Activated naive CD8-positive, alpha-beta T cell treated with anti-CD3 and anti-CD28 coated beads, Interleukin-2, amount 50 U/mL, for 16 hours (primary cell): ENCODE measurements around the gene SNX22.

Source experiments
- DNase-seq: peaks from one replicate; pipeline ENCODE4 v3.0.0-alpha.2; 2020; ENCODE audit warnings: low read depth, low spot score

Gene SNX22

DNA sequence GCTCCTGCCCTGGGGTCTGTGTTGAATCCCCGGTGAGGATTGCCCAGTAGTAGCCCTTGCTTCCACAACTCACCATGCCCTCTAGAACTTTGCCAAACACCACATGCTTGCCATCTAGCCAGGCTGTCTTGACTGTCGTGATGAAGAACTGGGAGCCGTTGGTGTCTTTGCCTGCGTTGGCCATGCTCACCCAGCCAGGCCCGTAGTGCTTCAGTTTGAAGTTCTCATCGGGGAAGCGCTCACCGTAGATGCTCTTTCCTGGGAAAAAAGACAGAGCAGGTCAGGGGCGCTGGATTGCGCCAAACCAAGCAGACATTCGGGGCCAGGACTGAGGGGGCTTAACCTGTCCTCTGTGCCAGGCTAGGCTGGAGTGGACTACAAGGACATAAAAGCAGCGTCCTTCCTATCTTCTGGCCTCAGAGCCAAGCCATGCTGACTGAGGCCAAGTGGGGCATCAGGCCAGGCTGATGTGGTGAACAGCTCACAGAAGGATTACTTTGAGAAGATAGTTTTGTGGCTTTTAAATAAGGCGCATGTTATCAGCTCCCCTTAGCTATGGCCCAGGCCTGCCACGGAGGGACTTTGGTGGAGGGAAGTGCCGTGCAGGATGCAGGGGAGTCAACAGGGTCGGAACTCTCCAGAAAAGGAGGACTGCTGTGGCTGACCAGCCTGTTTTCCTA, 5.3 kb downstream of the SNX22 start:
- DNase-seq, result no peak

DNA sequence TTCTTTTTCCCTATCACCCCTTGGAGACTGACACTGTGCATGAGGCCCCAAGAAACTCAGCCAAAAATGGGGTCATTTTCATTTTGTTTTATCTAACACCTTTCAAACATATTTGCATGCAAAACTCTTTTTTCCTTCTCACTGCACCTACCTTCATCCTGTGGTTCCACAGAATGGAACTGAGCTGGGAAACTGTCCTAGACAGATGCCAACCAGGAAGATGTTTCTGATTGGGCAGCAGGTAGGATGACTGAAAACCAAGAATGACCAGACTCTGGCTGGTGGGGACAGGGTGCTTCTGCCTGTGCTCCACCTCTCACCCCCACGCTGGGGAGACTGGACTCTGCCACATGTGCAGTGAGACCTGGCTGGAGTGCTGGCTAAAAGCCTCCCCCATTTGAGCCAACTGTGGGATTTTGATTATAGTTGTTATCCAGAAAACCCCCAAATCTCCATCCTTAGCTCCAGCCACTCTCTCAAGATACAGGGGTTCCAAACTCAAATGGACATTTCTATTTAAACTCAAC, 6.1 kb downstream of the SNX22 start:
- DNase-seq, result no peak

DNA sequence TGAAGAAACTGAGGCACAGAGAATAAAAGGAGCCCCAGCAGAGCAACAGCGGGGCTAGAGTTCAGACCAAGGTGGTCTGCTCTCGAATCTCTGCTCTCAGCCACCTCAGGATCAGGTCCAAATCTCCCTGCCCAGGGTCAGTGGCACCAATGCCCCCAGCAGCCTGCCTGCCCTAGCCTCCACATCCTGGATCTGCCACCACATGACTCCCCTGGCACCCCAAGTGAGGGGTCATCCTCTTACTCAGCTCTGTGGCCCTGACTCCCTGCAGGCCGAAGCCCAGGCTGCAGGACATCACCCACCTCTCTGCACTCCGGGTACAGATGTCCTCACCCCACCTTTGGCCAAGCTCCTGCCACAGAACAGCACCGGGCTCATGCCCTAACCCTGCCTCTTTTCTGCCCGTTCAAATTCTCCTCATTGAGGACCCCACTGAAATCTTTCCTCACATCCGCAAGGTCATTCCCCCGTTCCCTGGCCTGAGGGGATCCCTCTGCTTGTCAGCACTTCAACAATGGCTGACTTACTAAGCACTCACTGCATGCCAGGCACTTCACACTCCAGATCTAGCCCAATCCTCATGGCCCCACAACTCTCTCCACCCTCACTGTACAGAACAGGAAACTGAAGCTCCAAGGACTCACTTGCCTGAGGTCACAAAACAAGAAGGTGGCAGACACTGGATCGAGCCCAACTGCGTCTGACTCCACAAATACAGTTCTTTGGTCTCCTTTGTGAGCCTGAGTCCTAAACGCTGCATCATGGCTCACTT, 7.0 kb downstream of the SNX22 start:
- DNase-seq, result no peak

DNA sequence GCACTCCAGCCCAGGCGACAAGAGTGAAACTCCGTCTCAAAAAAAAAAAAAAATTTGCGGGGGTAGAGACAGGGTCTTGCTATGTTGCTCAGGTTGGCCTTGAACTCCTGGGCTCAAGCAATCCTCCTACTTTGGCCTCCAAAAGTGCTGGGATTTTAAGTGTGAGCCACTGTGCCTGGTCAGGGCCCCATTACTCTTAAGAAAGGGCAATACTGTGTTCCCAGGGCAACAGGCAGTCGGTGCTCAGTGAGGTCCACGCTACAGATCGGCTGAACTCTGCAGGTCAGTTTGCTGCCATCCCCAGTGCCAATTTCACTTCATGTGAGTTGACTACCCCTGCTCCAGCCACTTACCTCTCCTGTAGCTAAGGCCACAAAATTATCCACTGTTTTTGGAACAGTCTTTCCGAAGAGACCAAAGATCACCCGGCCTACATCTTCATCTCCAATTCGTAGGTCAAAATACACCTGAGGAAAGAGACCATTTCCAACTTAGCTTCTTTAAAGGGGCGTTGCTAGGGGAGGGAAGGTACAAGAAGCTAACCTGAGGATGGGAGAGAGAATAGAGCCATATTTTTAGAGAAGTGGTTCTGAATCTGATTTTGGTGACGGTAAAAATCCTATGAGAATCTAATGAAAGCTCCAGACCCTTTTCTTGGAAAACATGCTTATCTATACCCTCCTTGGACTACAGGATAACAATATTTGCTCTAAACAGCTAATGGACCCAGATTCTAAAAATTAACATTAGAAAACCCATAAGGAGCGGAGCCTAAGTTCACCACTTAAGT, 10.4 kb downstream of the SNX22 start:
- DNase-seq, result no peak

DNA sequence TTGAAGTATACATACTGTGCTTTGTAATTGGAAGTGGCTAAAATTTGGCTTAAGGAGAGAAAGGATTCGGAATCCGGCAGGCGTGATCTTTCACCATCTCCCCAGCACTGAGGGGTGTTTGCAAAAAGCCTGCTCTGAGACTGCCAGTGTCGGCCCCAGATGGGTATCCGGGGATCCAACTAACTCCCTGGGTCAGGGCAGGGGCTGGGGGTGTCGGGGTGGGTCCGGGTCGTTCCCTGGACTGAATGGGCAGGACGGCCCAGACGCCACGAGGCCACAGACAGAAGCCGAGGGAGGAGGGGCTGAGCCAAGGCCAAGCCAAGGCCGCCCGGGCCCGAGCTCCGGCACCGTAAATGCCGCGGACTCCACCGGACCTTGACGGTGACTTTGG, 10.9 kb downstream of the SNX22 start:
- no peak for DNase-seq

DNA sequence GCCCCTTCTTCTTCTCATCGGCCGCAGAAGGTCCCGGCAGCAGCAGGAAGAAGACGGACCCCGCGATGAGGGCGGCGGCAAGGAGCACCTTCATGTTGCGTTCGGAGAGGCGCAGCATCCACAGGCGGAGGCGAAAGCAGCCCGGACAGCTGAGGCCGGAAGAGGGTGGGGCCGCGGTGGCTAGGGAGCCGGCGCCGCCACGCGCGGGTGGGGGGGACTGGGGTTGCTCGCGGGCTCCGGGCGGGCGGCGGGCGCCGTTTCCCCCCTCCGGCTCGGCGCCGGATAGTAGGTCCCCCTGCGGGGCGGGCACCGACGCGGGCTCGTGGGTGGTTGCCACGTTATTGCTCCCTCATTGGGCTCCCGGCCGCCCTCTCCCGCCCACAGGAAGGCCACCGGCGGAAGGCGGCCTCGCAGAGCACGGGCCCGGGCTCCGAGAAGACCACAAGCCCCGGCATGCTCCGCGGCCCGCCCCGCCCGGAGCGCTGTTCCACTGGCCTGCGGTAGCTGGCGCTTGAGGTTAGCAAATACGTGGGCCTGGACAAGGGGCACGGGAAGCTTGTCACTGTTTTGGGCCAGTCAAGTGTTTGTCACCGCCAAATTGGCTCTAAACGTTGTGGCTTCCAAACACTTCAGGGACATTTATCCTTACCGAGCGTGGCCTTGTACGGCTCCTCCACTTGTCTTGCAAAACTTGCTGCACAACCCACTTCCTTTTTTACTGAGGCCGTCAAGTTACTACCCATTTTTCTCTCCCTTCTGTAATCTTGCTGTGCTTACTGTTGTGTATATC, 11.5 kb downstream of the SNX22 start, which contains the start of gene PPIB:
TSS of gene PPIB (minus strand) at position 154 of the 790 bp plus-strand sequence. CDS start at position 118, 36 bp downstream.
- DNase-seq, result peak; percentile 94

DNA sequence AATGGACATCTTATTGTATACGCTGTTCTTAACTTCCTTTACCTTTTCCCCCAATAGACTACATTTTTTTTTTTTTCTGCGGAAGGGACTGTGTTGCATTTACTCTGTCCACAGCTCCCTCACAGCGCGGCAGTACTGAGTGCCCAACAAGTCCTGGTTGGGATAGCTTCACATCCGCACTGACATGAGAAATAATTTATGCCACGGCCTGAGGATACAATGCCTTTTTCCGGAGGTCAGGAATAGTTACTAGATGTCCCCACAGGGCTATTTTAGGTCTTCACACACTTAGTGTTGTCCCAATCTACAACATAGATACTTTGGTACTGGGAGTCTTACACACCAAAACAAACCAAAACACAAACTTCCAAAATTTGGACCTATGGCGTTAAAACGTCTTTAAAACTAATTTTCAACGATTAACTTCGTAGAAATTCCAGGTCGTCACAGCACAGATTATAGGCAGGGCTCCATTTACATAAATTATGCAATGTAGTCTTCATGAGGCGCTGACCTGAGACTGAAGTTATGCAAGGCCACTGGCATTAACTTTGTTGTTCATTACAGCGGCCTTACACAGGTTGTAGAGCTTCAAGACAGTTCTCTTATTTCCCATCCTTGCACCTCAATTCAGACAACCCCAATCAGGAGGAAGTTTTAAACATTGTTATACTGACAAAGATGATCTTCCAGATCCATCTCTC, 12.3 kb downstream of the SNX22 start:
- DNase-seq, result no peak

DNA sequence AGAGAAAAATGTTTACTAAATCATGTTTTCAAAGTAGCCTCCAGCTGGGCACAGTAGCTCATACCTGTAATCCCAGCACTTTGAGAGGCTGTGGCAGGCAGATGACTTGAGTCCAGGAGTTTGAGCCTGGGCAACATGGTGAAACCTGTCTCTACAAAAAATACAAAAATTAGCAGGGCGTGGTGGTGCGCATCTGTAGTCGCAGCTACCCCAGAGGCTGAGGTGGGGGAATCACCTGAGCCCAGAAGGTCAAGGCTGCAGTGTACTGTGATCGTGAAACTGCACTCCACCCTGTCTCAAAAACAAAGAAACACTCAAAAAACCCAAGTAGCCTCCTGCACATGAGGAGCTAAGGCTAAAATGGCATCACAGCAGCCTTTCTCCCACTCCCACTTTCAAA, 12.9 kb downstream of the SNX22 start:
- no peak for DNase-seq

DNA sequence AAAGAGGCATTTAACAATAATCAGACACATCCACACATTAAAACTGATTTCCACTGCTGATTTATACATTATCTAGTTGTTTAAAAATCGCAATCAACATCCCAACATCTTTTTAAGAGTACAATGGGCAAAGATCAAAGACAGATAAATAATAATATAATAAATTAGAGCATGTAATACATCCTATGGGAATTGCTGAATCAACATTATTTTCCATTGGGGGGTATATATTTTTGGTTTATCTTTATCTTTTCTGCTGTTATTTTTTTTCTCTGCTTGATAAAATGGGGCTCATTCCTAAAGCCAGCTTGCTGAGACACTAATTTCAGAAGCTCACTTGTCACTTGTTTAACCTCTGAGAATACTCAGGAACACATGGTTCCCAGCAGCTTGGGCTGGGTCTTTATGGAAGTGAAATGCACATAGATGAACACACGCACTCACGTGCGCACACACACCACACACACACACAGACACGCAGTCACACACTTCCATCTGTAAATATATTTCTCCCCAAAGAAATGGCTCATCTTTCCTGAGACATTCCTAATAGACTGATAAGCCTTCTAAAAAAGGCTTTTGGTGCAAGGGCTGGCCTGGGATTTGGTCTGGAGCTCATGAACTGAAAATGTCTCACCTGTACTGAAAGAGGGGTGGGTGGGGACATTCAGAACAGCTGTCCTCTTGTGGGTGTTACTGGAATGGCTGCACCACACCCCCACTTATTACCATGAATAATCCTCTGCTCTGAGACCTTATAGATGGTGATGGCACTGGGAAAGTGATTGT, 14.8 kb downstream of the SNX22 start:
- no peak for DNase-seq

DNA sequence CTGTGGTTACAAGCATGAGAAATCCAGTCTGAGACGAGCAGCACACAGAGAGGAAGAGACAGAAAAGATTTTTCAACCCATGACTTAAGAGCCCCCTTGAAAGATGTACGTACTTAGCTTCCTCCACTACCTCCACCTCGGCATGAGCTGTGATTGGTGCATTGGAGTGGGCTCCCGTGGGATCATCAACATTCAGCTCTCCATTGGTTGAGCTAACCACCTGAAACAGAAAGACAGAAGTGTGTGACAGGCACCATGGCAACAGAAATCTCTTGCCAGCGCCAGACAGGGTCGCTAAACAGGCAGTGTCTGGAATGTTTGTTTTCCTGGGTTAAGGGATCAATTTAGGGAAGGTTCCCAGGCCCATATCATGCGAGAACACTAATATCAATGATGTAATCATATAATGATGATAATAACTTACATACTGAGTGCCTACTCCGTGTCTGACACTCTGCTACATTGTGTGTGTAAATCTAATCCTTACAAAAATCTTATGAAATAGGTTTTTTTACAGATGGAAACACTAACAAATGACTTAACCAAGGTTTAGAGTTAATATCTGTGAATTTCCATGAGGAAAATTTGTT, 28.8 kb downstream of the SNX22 start:
- DNase-seq, result no peak

DNA sequence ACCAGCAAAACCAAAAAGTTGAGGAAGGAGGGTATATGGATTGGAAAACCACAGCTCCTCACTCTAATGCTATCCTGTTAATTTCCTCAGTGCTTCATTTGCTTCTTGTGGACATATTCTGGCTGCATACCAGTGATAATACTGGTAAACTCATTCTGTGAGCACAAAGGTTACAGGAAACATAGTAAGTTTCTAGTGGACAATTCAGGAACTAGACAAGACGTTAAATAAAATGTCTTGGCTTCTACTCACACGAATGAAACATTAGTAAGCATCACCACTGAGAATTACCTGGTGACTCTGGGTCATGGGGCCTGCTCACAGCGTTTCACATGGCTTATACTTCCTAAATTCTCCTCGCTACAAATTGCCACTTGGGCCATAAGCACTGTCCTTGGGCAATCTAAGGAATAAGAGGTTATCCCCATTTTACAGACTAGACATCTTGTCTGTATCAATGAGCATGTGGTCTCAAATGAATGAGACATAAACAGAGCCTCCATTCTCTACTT, 31.4 kb downstream of the SNX22 start:
- DNase-seq, result no peak

DNA sequence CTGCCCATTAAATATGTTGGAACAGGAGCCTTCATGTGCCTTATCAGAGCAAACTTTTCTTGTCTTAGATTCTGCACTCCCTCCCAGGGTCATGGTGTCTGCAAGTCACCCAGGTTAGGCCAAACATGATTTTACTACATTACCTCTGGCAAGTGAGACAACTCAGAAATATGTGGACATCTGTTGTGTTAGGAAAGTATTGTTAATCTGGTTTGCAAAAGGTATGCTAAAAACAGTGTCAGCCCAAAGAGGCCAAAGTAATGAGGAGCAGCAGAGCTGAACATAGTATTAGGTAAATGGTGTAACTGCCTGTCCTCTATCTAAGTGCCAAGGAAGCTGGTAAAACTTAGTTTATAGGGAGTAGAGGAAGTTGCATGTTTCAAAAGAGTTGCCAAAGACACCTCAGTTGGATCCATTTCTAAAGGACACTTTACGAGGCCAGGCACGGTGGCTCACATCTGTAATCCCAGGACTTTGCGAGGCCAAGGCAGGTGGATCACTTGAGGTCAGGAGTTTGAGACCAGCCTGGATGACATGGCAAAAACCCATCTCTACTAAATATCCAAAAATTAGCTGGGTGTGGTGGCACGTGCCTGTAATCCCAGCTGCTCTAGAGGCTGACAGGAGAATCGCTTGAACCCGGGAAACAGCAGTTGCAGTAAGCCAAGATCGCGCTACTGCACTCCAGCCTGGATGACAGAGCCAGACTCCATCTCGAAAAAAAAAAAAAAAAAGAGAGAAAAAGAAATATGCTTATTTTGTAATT, 33.8 kb downstream of the SNX22 start:
- no peak for DNase-seq

DNA sequence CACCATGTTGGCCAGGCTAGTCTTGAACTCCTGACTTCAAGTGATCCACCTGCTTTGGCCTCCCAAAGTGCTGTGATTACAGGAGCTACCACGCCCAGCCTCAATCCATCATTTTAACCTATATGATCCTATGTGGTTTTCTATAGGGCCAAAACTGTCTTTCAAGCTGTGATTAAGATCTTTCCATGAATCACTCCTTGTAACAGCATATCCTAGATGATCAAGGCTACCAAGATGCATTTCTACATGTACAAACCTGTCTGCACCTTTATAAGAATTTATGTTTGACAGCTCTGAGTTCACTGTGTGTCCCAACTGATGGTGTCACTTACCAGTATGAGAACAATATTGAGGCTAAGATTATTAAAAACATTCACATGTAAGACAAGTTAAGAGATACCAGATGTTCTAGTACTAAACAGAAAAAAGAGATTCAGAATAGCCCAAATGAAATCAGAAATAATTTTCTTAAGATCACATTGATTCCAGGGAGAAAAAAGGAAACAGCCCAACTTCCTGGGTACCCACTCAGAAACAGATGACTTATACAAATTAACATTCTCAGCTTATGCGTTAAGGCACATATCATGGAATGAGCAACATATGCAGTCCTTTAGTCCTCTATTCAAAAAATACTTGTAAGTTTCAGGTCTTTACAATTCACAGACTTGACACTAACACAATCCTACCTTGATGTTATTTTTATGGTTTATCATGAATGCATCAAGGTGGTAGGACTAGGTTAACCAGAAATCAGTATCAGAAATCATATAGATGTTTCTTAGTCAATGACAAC, 36.1 kb downstream of the SNX22 start:
- DNase-seq, result no peak

DNA sequence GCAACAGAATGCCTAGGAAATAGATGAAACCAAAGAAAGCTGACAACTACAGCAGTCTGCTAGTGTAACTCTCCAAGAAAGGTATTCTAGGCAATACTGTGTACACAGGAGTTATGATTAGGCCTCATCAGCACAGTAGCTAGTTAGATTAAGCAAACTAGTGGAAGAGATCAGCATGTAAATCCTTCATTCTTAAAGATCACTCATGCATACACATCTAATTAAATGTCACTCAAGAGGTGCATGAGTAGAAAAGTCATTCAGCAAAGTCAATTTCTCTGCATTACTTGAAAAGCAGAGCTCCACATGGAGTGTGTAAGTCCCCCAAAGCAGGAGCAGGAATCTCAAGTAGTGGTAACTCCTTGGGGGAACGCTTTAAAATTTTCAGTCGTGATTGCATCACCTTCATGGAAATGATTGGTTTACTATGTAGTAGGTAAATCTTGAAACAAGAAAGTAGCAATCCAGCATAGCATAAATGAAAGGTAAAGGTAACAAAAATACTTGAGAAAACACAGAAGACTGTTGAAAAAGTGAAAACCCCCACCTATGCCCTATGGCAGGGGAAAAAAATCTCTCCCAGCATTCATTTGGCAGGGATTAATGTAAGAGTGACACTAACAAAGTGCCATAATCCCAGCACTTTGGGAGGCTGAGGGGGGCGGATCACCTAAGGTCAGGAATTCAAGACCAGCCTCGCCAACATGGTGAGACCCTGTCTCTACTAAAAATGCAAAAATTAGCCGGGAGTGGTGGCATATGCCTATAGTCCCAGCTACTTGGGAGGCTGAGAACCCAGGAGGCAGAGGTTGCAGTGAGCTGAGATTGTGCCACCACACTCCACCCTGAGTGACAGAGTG, 40.7 kb downstream of the SNX22 start:
- no peak for DNase-seq

DNA sequence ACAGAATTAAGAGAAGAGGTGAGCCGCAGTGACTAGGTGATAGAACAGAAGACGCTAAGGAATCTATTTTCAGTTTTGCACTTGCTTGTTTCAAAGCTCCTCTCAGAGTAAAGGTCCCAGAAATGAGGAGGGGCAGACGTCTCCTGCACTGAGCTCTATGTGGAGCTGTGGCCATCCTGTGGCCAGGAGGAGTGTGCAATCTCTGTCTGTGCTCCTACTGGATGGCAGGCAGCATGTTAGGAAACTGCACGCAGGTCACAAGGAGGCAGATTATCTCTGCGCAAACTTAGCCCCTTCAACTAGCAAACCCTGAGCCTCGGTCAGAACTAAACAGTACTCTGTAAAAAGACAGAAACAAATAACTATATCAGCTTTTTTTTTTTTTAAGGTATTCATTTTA, 42.4 kb downstream of the SNX22 start:
- no peak for DNase-seq

DNA sequence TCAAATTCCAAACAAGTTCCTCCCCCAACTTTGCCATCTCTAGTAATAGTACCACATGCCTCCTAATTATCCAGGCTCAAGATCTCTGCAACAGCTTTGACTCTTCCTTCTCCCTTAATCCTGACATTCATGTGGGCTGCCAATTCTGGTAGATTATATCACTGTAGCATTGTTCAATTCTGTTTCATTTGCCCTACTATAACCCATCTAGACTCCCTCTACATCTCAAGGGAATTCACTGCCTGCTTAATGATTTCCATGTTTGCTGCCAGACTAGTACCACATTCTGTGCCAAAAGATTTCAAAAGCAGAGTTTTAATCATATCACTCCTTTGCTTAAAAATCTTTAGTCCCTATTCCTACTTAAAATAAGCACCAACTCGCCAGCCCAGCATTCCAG, 45.9 kb downstream of the SNX22 start:
- DNase-seq, result no peak

DNA sequence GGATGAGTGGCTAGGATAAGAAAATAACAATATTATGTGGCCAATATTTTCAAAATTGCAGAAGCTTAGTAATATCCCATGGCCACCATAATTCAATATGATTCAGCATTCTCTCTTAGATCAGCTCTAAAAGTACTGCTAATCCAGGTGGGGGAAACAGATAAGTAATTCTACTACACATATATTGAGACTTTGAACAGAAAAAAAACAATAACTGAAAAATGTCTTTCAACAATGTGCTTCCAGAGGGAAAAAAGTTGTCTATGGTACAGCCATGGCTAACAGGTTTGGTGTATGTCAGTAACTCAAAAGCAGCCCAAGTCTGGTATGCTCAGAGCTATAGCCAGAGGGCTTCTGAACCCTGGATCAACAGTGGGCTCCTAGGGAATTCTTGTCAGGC, 53.7 kb downstream of the SNX22 start:
- DNase-seq, result no peak
